ENCODE measurements around the gene CELA2B.
"Not testable (repeated sequence)": the region's sequence is repeated elsewhere in the genome, so short reads cannot be mapped to it uniquely, and the experiment has no call there.

CELA2B gene

GRCh38 chr1:15469361-15469760 is 6.5 kb upstream of the CELA2B start:
- H3K4me3 ChIP-seq (ENCODE audit: low read length), result no peak overlapping the region
- no peak for TF ChIP-seq ZNF274 (IDR thresholded peaks at IDR 0.05; ENCODE audit: low read depth, low read length)

- H3K4me3 ChIP-seq (ENCODE audit: low read length), result not testable (repeated sequence)
These were observed 6.0 kb upstream of the CELA2B start for GRCh38 chr1:15469821-15470448.

GRCh38 chr1:15471067-15471466 is 4.8 kb upstream of the CELA2B start:
- H3K4me3 ChIP-seq (ENCODE audit: low read length), result not testable (repeated sequence)

- H3K4me3 ChIP-seq (ENCODE audit: low read length), result not testable (repeated sequence)
These were observed 4.2 kb upstream of the CELA2B start for GRCh38 chr1:15471723-15472122.

- no peak for TF ChIP-seq ZNF274 (IDR thresholded peaks at IDR 0.05; ENCODE audit: low read depth, low read length)
- H3K4me3 ChIP-seq (ENCODE audit: low read length), result no peak overlapping the region
These were observed 3.3 kb upstream of the CELA2B start for GRCh38 chr1:15472587-15472986.

GRCh38 chr1:15476927-15477326 is 1.0 kb downstream of the CELA2B start:
- no peak for TF ChIP-seq ZNF274 (IDR thresholded peaks at IDR 0.05; ENCODE audit: low read depth, low read length)
- H3K4me3 ChIP-seq (ENCODE audit: low read length), result no peak overlapping the region

- H3K4me3 ChIP-seq (ENCODE audit: low read length), result no peak overlapping the region
- no peak for TF ChIP-seq ZNF274 (IDR thresholded peaks at IDR 0.05; ENCODE audit: low read depth, low read length)
These were observed 1.8 kb downstream of the CELA2B start for GRCh38 chr1:15477646-15478212.

- no peak for TF ChIP-seq ZNF274 (IDR thresholded peaks at IDR 0.05; ENCODE audit: low read depth, low read length)
- no peak overlapping the region for H3K4me3 ChIP-seq (ENCODE audit: low read length)
These were observed 3.9 kb downstream of the CELA2B start for GRCh38 chr1:15479654-15480347.

GRCh38 chr1:15482455-15482854 is 6.6 kb downstream of the CELA2B start:
- not testable (repeated sequence) for H3K4me3 ChIP-seq (ENCODE audit: low read length)

GRCh38 chr1:15482983-15483543 is 7.2 kb downstream of the CELA2B start:
- not testable (repeated sequence) for H3K4me3 ChIP-seq (ENCODE audit: low read length)

- no peak for TF ChIP-seq ZNF274 (IDR thresholded peaks at IDR 0.05; ENCODE audit: low read depth, low read length)
- no peak overlapping the region for H3K4me3 ChIP-seq (ENCODE audit: low read length)
These were observed 8.1 kb downstream of the CELA2B start for GRCh38 chr1:15483971-15484370.

GRCh38 chr1:15484443-15484842 is 8.5 kb downstream of the CELA2B start:
- H3K4me3 ChIP-seq (ENCODE audit: low read length), result not testable (repeated sequence)

- no peak overlapping the region for H3K4me3 ChIP-seq (ENCODE audit: low read length)
- TF ChIP-seq ZNF274 (IDR thresholded peaks at IDR 0.05; ENCODE audit: low read depth, low read length), result no peak
These were observed 9.7 kb downstream of the CELA2B start for GRCh38 chr1:15485636-15486035.

- not testable (repeated sequence) for H3K4me3 ChIP-seq (ENCODE audit: low read length)
These were observed 11.1 kb downstream of the CELA2B start for GRCh38 chr1:15486844-15487610.

GRCh38 chr1:15488371-15488770 is 12.5 kb downstream of the CELA2B start:
- no peak overlapping the region for H3K4me3 ChIP-seq (ENCODE audit: low read length)
- no peak for TF ChIP-seq ZNF274 (IDR thresholded peaks at IDR 0.05; ENCODE audit: low read depth, low read length)

Data from GM08714 (cell line).